NCI-H2196 treated with DMSO at 0.1 percent for 48 hours (cell line): Measurements from ENCODE around the gene LRRK1.

Experiments used
- DNase-seq: peaks from one replicate; lab custom pipeline; 2025; ENCODE audit not compliant: unreplicated experiment; lab: John Stamatoyannopoulos, UW

The LRRK1 gene

GRCh38 chr15:100968050-100968966, 49.2 kb downstream of the LRRK1 start:
- DNase-seq: no peak

DNA sequence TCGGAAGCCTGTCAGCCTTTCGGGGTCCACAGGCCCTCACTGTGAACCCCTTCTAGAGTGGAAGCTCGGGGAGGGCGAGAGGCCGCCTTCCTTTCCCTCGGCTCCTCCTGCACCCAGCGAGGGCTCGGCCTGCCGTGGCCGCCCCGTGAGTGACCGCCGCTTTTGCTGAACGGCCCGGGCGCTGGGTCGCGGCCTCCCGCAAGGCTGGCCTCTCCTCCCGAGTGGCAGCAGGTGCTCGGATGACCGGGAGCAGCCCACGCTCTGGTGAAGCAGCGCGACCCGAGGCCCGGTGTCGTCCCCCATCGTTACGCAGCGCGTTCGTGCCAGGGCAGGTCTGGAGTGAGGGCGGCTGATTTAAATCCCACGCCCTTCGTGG, 53.8 kb downstream of the LRRK1 start:
- no peak for DNase-seq

GRCh38 chr15:100973351-100974111, 54.4 kb downstream of the LRRK1 start:
- no peak for DNase-seq

- no peak for DNase-seq
Measured at GRCh38 chr15:100975043-100975442, 55.9 kb downstream of the LRRK1 start.

DNA sequence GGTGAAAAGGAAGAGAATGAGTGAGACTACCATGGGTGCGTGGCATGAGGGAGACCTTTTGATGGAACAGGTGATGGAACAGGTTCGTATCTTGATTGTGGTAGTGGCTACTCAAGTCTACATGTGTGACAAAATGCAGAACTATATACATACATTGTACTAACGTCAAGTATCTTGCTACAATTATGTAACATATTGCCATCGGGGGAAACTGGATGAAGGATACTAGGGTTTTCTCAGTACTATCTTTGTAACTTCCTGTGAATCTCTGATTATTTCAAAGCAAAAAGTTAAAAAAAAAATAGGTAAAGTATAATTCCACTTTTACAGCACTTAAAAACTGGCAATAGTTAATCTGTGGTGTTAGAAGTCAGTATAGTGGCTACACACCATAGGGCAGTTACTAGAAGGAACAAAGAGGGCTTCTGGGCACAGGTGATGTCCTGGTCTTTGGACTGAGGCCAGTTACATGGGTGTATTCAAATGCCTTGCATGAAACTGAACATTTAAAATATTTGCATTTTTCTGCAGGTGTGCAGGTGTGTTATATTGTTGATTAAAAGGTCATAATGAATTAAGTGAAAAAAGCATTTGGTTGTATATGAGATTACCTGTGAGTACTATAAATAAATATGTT, 61.4 kb downstream of the LRRK1 start:
- DNase-seq: no peak

DNA sequence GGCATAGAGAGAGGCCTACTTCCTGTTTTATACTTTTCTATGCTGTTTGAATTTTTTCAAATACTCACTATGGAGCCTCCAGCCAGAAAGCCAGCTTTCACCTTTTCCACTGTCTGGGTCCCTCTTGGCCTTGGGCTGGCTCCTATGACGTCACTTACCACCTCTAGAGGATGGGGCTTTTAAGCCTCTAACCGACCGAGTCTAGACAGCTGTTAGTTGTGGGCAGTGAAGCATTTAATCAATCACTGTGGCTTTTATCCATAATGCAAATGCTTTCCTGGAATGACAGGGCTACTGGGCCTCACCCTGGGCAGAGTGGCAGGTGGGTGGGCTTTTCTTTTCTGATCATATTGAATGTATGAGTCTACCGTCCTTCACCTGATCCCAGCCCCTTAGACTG, 61.9 kb downstream of the LRRK1 start:
- no peak for DNase-seq

- DNase-seq: no peak
Measured at GRCh38 chr15:100983221-100983620, 64.1 kb downstream of the LRRK1 start.

GRCh38 chr15:100985401-100985800, 66.2 kb downstream of the LRRK1 start:
- DNase-seq: no peak

- DNase-seq: no peak
Measured at GRCh38 chr15:100986158-100986896, 67.2 kb downstream of the LRRK1 start.

DNA sequence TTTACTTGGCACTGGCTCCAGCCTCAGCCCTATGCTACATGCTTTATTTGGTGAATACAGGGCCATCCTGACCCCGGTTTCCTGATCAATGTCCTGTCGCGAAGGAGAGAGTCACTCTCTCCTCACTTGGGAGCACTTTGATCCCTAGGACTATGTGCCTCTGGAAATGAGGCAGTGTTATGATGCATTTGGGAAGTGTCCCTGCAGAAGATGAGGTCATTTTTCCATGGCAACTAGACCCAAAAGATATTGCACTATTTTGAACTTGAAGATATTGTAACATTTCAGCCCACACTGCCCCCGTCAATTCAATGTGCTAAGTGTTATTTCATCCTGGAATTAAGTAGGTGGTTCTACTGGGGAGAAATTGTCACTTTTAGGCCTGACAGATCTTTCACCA, 68.0 kb downstream of the LRRK1 start:
- no peak for DNase-seq

- no peak for DNase-seq
Measured at GRCh38 chr15:100988297-100988696, 69.1 kb downstream of the LRRK1 start.

DNA sequence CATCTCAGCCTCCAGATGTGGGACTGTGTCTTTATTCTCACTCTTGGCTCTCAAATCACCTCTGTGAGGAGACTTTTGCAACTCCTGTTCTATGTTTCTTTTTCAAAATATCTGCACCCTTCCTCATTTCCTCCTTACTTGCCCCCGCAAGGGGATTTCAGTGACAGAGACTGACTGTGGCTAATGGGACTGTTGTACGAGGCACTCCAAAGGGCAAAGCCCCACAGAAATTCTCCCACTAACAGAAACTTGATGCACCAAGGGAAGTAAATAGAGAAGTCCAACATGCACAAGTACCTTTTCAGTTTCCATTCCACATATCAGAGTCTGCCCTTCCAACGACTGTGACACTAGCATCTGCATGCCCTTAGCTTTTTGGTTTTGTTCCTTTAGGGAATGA, 69.7 kb downstream of the LRRK1 start:
- no peak for DNase-seq

- DNase-seq: no peak
Measured at GRCh38 chr15:100994597-100995446, 75.7 kb downstream of the LRRK1 start.

- DNase-seq: no peak
Measured at GRCh38 chr15:100995471-100996430, 76.6 kb downstream of the LRRK1 start.

GRCh38 chr15:100997442-100997841, 78.3 kb downstream of the LRRK1 start:
- no peak for DNase-seq

DNA sequence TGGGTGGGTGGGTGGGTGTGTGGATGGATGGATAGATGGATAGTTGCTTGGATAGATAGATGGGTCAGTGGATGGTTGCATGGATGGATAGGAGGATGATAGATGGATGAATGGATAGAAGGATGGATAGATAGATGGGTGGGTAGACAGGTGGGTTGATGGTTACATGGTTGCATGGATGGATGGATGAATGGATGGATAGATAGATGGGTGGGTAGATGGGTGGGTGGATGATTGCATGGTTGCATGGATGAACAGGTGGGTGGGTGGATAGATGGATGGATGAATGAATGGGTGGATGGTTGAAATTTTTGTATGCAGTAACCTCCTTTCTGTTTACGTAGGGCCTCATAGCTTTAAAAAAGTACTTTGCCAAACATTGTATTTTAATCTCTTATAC, 79.5 kb downstream of the LRRK1 start:
- no peak for DNase-seq

- DNase-seq: no peak
Measured at GRCh38 chr15:100999369-100999768, 80.2 kb downstream of the LRRK1 start.

DNA sequence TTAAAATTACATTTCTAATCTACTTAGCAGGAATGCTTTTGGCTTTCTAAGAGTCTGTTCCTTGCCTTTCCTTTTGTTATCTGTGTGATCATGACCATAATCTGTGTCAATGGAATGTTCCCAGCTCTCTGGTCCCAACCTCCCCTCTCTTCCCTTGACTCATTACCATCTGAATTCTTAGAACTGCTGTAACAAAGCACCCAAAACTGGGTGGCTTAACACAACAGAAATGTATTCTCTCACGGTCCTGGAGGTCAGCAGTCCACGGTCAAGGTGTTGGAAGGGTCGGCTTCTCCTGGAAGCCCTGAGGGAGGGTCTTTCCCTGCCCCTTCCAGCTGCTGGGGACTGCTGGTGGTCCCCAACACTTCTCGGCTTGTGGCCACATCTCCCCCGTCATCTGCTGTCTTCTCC, 81.1 kb downstream of the LRRK1 start:
- DNase-seq: no peak

DNA sequence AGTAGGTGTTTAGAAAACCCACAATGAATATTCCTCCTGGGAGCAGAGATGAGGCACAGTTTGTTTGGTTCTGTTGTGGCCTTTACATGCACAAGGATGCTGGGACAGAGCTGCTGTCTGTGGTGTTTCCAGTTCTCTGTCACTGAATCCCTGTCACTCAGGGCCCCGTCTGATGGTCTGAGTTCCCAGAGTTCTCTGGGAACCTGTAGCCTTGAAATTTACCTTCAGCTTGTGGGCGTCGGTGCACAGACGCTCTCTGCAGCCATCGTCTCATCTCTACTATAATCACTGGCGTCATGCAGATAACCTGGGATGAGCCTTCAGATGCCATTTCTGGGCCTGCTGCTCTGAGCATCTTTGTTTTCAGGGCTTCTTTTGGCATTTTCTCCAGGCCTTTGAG, 81.9 kb downstream of the LRRK1 start:
- DNase-seq: no peak
